HepG2 (cell line): ENCODE results near the gene VAV2.

ENCODE experiments used
- DPF2 ChIP-seq: sonication (generic); formaldehyde crosslinking; IDR thresholded peaks from 2 replicates; pipeline ENCODE4 v1.4.0; 2020; ENCODE audit warnings: mild to moderate bottlenecking, low read depth, missing genetic modification reagents, borderline replicate concordance
- KAT8 ChIP-seq: IDR thresholded peaks from 2 replicates; pipeline ENCODE4 v1.6.1; 2016; ENCODE audit warnings: missing genetic modification reagents, missing compliant biosample characterization
- SCMH1 ChIP-seq: sonication (generic); formaldehyde crosslinking; IDR thresholded peaks from 2 replicates; pipeline ENCODE4 v1.9.0; 2021; ENCODE audit warnings: missing genetic modification reagents, mild to moderate bottlenecking, borderline replicate concordance
- SIN3B ChIP-seq: fragments of 150-350 bp; IDR thresholded peaks from 2 replicates; pipeline ENCODE4 v1.6.1; 2014; ENCODE audit warnings: low read length
- XRCC5 ChIP-seq: fragments of 200-400 bp; formaldehyde crosslinking; optimal IDR thresholded peaks from 2 replicates; pipeline ENCODE3; 2017; ENCODE audit warnings: mild to moderate bottlenecking, low read length
- TF ChIP-seq, protein P1 (sequence below): sonication (generic); formaldehyde crosslinking; IDR thresholded peaks from 2 replicates; pipeline ENCODE4 v1.5.0; 2020; ENCODE audit warnings: mild to moderate bottlenecking, missing genetic modification reagents, moderate library complexity
- TF ChIP-seq, protein P2 (sequence below): fragments of 450-650 bp; IDR thresholded peaks from 2 replicates; pipeline ENCODE4 v1.6.1; 2017; ENCODE audit warnings: mild to moderate bottlenecking

DNA sequence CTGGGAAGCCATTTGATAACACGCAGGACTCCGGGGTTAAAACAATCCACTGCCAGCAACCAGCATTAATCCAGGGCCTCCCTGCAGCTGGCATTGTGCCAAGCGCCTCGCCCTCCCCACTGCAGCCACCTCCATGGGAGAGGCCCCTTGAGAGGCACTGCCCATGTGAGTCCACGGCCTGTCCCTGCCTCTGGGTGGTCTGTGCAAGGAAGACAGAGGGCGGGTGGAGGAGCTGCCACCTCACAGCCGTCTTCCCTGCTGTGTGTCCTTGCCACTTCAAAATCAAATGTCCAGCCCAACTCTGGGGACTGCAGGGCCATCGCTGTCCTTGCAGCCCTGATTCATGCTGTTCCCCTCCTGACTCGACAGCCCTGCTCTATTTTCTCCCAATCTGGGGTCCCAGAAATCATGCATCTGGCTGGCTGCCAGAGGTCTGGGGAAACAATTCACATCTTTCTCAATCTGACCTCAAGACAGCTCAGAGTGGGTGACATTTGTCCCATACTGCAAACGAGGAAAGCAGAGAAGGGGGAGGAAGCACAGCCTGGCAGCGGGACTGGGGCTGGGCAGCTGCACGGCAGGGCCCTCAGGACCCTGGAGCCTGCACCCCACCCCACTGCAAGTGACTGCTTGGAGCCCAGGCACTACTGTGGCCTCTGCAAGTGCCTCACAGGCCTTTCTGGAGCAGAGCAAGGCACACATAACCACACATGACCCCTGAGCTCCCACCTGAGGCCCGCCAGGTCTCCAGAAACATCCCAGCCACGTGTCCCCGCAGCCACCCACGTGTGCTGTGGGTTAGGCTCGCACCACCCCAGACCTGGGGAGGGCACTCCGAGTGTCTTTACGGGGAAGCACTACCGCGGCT is 48.9 kb upstream of the VAV2 start:
- no peak for TF ChIP-seq SIN3B
- no peak for TF ChIP-seq SCMH1 (CRISPR knock-in tag)
- TF ChIP-seq XRCC5 = no peak
- TF ChIP-seq, protein P1, sequence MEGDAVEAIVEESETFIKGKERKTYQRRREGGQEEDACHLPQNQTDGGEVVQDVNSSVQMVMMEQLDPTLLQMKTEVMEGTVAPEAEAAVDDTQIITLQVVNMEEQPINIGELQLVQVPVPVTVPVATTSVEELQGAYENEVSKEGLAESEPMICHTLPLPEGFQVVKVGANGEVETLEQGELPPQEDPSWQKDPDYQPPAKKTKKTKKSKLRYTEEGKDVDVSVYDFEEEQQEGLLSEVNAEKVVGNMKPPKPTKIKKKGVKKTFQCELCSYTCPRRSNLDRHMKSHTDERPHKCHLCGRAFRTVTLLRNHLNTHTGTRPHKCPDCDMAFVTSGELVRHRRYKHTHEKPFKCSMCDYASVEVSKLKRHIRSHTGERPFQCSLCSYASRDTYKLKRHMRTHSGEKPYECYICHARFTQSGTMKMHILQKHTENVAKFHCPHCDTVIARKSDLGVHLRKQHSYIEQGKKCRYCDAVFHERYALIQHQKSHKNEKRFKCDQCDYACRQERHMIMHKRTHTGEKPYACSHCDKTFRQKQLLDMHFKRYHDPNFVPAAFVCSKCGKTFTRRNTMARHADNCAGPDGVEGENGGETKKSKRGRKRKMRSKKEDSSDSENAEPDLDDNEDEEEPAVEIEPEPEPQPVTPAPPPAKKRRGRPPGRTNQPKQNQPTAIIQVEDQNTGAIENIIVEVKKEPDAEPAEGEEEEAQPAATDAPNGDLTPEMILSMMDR (CRISPR knock-in tag) = no peak
- no peak for TF ChIP-seq DPF2 (CRISPR knock-in tag)
- TF ChIP-seq, protein P2, sequence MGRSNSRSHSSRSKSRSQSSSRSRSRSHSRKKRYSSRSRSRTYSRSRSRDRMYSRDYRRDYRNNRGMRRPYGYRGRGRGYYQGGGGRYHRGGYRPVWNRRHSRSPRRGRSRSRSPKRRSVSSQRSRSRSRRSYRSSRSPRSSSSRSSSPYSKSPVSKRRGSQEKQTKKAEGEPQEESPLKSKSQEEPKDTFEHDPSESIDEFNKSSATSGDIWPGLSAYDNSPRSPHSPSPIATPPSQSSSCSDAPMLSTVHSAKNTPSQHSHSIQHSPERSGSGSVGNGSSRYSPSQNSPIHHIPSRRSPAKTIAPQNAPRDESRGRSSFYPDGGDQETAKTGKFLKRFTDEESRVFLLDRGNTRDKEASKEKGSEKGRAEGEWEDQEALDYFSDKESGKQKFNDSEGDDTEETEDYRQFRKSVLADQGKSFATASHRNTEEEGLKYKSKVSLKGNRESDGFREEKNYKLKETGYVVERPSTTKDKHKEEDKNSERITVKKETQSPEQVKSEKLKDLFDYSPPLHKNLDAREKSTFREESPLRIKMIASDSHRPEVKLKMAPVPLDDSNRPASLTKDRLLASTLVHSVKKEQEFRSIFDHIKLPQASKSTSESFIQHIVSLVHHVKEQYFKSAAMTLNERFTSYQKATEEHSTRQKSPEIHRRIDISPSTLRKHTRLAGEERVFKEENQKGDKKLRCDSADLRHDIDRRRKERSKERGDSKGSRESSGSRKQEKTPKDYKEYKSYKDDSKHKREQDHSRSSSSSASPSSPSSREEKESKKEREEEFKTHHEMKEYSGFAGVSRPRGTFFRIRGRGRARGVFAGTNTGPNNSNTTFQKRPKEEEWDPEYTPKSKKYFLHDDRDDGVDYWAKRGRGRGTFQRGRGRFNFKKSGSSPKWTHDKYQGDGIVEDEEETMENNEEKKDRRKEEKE = no peak
- TF ChIP-seq KAT8 (CRISPR knock-in tag) = no peak
